Measurements from ENCODE around the gene HTT. TPM values are rescaled to one million over a fixed set of nuclear protein-coding genes. Genes with fewer than 3 reads are reported as not detected.
A peak's percentile ranks its signal among the peaks of the same experiment; 100 is the strongest.

Gene HTT
- total RNA-seq, 4 donors from 2014 or later: 50.1 to 192 (median 81.0) TPM

GRCh38 chr4:3276986-3277385, 202.5 kb downstream of the HTT start:
- H3K36me3 ChIP-seq: no peaks in the 10 kb centered on the region
- no peak overlapping the region for H3K27ac ChIP-seq
- TF ChIP-seq POLR2AphosphoS5 (IDR thresholded peaks at IDR 0.05) (no peak), POLR2A (IDR thresholded peaks at IDR 0.05) (no peak), EP300 (IDR thresholded peaks at IDR 0.05) (no peak), CTCF (IDR thresholded peaks at IDR 0.05) (no peak)
- WGBS: 80% methylated on average over 9 of the region's 9 CpGs
- no peaks in the 10 kb centered on the region for H3K9me3 ChIP-seq
- H3K4me1 ChIP-seq: no peaks in the 10 kb centered on the region
- H3K27me3 ChIP-seq: no peaks in the 10 kb centered on the region
- H3K4me3 ChIP-seq: no peak overlapping the region
- DNase-seq (ENCODE audit: low spot score in 2 of 2): peak in 1 of 2 donors; percentile 44

- Histone ChIP-seq H3K27ac (no peak overlapping the region), H3K36me3 (no peaks in the 10 kb centered on the region), H3K9me3 (no peaks in the 10 kb centered on the region), H3K27me3 (peaks cover 14% of the 10 kb centered on the region), H3K4me1 (peaks cover 2% of the 10 kb centered on the region), H3K4me3 (no peak overlapping the region)
- DNase-seq (ENCODE audit: low spot score in 2 of 2): peak in 1 of 2 donors; percentile 49
- TF ChIP-seq CTCF (IDR thresholded peaks at IDR 0.05): no peak
- TF ChIP-seq EP300 (IDR thresholded peaks at IDR 0.05): no peak
- no peak for TF ChIP-seq POLR2A (IDR thresholded peaks at IDR 0.05)
- TF ChIP-seq POLR2AphosphoS5 (IDR thresholded peaks at IDR 0.05): no peak
- WGBS: 86% methylated on average over 3 of the region's 3 CpGs
These were observed 206.0 kb downstream of the HTT start for GRCh38 chr4:3280466-3280865.

GRCh38 chr4:3283483-3283882, 209.0 kb downstream of the HTT start:
- Histone ChIP-seq H3K4me3 (no peak overlapping the region), H3K4me1 (peaks cover 27% of the 10 kb centered on the region), H3K27me3 (peaks cover 37% of the 10 kb centered on the region), H3K27ac (no peak overlapping the region), H3K9me3 (no peaks in the 10 kb centered on the region), H3K36me3 (no peaks in the 10 kb centered on the region)
- TF ChIP-seq POLR2A (IDR thresholded peaks at IDR 0.05) (no peak), EP300 (IDR thresholded peaks at IDR 0.05) (no peak), POLR2AphosphoS5 (IDR thresholded peaks at IDR 0.05) (no peak), CTCF (IDR thresholded peaks at IDR 0.05) (no peak)
- WGBS: 85% methylated on average over 5 of the region's 6 CpGs
- peak in 1 of 2 donors; percentile 49 for DNase-seq (ENCODE audit: low spot score in 2 of 2)

GRCh38 chr4:3283916-3284315, 209.4 kb downstream of the HTT start:
- Histone ChIP-seq H3K27ac (no peak overlapping the region), H3K27me3 (peaks cover 38% of the 10 kb centered on the region), H3K9me3 (no peaks in the 10 kb centered on the region), H3K36me3 (no peaks in the 10 kb centered on the region), H3K4me1 (peaks cover 27% of the 10 kb centered on the region), H3K4me3 (no peak overlapping the region)
- WGBS: 60% methylated on average over 12 of the region's 13 CpGs
- DNase-seq (ENCODE audit: low spot score in 2 of 2): peak in 1 of 2 donors; percentile 67
- TF ChIP-seq CTCF (IDR thresholded peaks at IDR 0.05) (no peak), POLR2A (IDR thresholded peaks at IDR 0.05) (no peak), POLR2AphosphoS5 (IDR thresholded peaks at IDR 0.05) (no peak), EP300 (IDR thresholded peaks at IDR 0.05) (no peak)

GRCh38 chr4:3284734-3285557, 210.5 kb downstream of the HTT start:
- no peaks in the 10 kb centered on the region for H3K36me3 ChIP-seq
- no peaks in the 10 kb centered on the region for H3K9me3 ChIP-seq
- peaks cover 38% of the 10 kb centered on the region for H3K27me3 ChIP-seq
- H3K4me1 ChIP-seq: peaks cover 27% of the 10 kb centered on the region
- TF ChIP-seq POLR2A (IDR thresholded peaks at IDR 0.05) (no peak), CTCF (IDR thresholded peaks at IDR 0.05) (no peak), EP300 (IDR thresholded peaks at IDR 0.05) (no peak), POLR2AphosphoS5 (IDR thresholded peaks at IDR 0.05) (no peak)
- peak in 1 of 2 donors; percentile 73 for DNase-seq (ENCODE audit: low spot score in 2 of 2)
- H3K27ac ChIP-seq: no peak overlapping the region
- WGBS: 90% methylated on average over 20 of the region's 24 CpGs
- H3K4me3 ChIP-seq: no peak overlapping the region

Measured in suprapubic skin (tissue), 4 donors.